ENCODE results near the gene DPYD. TPM values are rescaled to one million over a fixed set of nuclear protein-coding genes. Genes with fewer than 3 reads are reported as not detected.

The DPYD gene
- total and polyA plus RNA-seq, 9 of the 15 experiments (the other 6 are each of a cell fraction or from before 2014, with no cell fraction given), result 0.03 to 0.25 (median 0.08) TPM; not detected in 2

DNA sequence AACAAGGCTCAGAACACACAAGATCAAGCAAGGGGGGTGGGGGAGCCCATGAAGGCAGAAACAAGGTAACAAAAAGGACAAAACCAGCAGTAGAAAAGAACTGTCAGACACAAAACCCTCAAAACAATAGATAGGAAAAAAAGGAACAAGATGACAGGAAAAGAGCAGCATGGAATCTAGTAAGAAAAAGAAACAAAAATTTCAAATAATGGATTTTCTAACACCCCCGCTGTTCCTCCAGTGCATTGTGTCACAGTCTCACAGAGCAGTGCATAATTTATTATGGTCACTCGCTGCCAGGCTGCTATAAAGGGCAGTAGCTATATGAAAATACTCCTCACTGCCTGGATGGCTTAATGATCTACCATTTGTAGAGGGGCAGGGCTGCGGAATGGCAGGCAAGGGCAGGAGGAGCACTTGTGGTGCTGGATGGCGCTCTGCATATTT, 567.9 kb downstream of the DPYD start (continued):
- TF ChIP-seq, protein P1, sequence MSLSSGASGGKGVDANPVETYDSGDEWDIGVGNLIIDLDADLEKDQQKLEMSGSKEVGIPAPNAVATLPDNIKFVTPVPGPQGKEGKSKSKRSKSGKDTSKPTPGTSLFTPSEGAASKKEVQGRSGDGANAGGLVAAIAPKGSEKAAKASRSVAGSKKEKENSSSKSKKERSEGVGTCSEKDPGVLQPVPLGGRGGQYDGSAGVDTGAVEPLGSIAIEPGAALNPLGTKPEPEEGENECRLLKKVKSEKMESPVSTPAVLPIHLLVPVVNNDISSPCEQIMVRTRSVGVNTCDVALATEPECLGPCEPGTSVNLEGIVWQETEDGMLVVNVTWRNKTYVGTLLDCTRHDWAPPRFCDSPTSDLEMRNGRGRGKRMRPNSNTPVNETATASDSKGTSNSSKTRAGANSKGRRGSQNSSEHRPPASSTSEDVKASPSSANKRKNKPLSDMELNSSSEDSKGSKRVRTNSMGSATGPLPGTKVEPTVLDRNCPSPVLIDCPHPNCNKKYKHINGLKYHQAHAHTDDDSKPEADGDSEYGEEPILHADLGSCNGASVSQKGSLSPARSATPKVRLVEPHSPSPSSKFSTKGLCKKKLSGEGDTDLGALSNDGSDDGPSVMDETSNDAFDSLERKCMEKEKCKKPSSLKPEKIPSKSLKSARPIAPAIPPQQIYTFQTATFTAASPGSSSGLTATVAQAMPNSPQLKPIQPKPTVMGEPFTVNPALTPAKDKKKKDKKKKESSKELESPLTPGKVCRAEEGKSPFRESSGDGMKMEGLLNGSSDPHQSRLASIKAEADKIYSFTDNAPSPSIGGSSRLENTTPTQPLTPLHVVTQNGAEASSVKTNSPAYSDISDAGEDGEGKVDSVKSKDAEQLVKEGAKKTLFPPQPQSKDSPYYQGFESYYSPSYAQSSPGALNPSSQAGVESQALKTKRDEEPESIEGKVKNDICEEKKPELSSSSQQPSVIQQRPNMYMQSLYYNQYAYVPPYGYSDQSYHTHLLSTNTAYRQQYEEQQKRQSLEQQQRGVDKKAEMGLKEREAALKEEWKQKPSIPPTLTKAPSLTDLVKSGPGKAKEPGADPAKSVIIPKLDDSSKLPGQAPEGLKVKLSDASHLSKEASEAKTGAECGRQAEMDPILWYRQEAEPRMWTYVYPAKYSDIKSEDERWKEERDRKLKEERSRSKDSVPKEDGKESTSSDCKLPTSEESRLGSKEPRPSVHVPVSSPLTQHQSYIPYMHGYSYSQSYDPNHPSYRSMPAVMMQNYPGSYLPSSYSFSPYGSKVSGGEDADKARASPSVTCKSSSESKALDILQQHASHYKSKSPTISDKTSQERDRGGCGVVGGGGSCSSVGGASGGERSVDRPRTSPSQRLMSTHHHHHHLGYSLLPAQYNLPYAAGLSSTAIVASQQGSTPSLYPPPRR (CRISPR knock-in tag; IDR thresholded peaks at IDR 0.05; ENCODE audit: borderline replicate concordance), result no peak
- TF ChIP-seq, protein P2, sequence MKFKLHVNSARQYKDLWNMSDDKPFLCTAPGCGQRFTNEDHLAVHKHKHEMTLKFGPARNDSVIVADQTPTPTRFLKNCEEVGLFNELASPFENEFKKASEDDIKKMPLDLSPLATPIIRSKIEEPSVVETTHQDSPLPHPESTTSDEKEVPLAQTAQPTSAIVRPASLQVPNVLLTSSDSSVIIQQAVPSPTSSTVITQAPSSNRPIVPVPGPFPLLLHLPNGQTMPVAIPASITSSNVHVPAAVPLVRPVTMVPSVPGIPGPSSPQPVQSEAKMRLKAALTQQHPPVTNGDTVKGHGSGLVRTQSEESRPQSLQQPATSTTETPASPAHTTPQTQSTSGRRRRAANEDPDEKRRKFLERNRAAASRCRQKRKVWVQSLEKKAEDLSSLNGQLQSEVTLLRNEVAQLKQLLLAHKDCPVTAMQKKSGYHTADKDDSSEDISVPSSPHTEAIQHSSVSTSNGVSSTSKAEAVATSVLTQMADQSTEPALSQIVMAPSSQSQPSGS (CRISPR knock-in tag; IDR thresholded peaks at IDR 0.05), result no peak
- no peak for TF ChIP-seq CREB1 (IDR thresholded peaks at IDR 0.05)
- TF ChIP-seq CREB1 (CRISPR knock-in tag; IDR thresholded peaks at IDR 0.05), result no peak

DNA sequence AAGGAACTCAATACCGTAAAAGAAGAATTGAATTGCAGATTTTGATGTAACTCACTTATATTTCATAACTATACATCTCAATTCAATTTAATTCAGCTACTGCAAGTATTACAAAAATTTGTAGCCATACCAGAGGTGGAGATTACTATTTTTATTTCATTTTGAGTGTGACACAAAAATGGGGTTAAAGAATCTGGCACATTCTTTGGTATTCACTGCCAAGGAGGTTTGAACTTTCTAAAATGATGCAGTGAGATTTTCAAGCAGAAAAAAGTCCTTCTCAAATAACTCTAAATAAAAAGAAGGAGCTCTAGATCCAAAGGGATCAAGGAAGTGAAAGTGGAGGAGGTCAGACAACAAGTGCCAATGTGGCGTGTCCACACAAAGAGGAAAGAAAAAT, 569.0 kb downstream of the DPYD start:
- Histone ChIP-seq H3K36me3 (ENCODE audit: control insufficient read depth, insufficient read depth, low read length) (no peaks in the 10 kb centered on the region), H2AFZ (ENCODE audit: low read depth, low read length) (no peak overlapping the region), H3K4me1 (replicated peaks in 1 of 2; ENCODE audit: control insufficient read depth in 2 of 2, insufficient read depth in 2 of 2, low read length in 2 of 2) (no peaks in the 10 kb centered on the region), H3K9ac (ENCODE audit: insufficient read depth in 1 of 2, low read depth in 2 of 2, low read length in 2 of 2) (no peak overlapping the region), H4K20me1 (replicated peaks; ENCODE audit: control insufficient read depth, insufficient read depth, low read length) (no peaks in the 10 kb centered on the region), H3K27ac (ENCODE audit: extremely low read depth, low read depth, low read length) (no peak overlapping the region), H3K79me2 (ENCODE audit: control insufficient read depth, insufficient read depth, low read length) (no peaks in the 10 kb centered on the region), H3K4me2 (ENCODE audit: insufficient read depth, low read length) (no peak overlapping the region), H3K9me3 (replicated peaks; ENCODE audit: control insufficient read depth, insufficient read depth, low read depth, low read length) (no peaks in the 10 kb centered on the region), H3K9me1 (ENCODE audit: control insufficient read depth, insufficient read depth, low read length) (no peaks in the 10 kb centered on the region), H3K27me3 (ENCODE audit: control insufficient read depth in 2 of 2, insufficient read depth in 2 of 2, low read length in 2 of 2) (no peaks in the 10 kb centered on the region), H3K4me3 (no peak overlapping the region)
- ATAC-seq (no peak), FAIRE-seq (no peak), DNase-seq (ENCODE audit: extremely low read depth in 1 of 4, low spot score in 3 of 4) (no peak)
- WGBS (ENCODE audit: insufficient coverage, low coverage, missing lambda C conversion rate), result 3% methylated on average over 2 of the region's 2 CpGs
- ChIA-PET CTCF (ENCODE audit: low intra/inter-chr PET ratio) (no interaction called here), POLR2A (no interaction called here)
- in situ Hi-C loops (cut with MboI), result no loop called here
- no TSS peak for BruUV-seq (replicated peaks)
- intact Hi-C loops (cut with micrococcal nuclease), result no loop called here
- no peak for TF ChIP-seq SRSF3 (IDR thresholded peaks at IDR 0.05; ENCODE audit: insufficient read depth, low read length)
- no peak for TF ChIP-seq MCM3 (IDR thresholded peaks at IDR 0.05)
- no peak for TF ChIP-seq NR2C2 (CRISPR knock-in tag; IDR thresholded peaks at IDR 0.05)
- TF ChIP-seq NR2C2 (tag; IDR thresholded peaks at IDR 0.05), result no peak
- no peak for TF ChIP-seq ZNF274 (IDR thresholded peaks at IDR 0.05; ENCODE audit: borderline replicate concordance, low read depth, low read length)
- TF ChIP-seq RBM14 (IDR thresholded peaks at IDR 0.05; ENCODE audit: borderline replicate concordance, insufficient read depth, low read depth, low read length), result no peak
- no peak for TF ChIP-seq ZEB2 (IDR thresholded peaks at IDR 0.05)
- no peak for TF ChIP-seq SUPT5H (IDR thresholded peaks at IDR 0.05)
- TF ChIP-seq ZNF263 (CRISPR knock-in tag; IDR thresholded peaks at IDR 0.05; ENCODE audit: borderline replicate concordance), result no peak
- no peak for TF ChIP-seq ZNF551 (CRISPR knock-in tag; IDR thresholded peaks at IDR 0.05)
- no peak for TF ChIP-seq ZNF41 (CRISPR knock-in tag; conservative IDR thresholded peaks at IDR 0.05)
- TF ChIP-seq MAFF (IDR thresholded peaks at IDR 0.05; ENCODE audit: low read length), result no peak
